PC-3 (cell line): ENCODE data around the gene FCAMR. TPM values are rescaled to one million over a fixed set of nuclear protein-coding genes. Genes with fewer than 3 reads are reported as not detected.

ENCODE experiments used
- ATAC-seq: fragments of 200-7000 bp; cut with Tn5 transposase; 2 replicates; pipeline ENCODE4 v1.9.1; 2020; ENCODE audit warnings: mild to moderate bottlenecking, moderate library complexity
- BruUV-seq: library from RNA; stranded (reverse); fragments of 400-500 nt; replicated peaks from 2 replicates; lab custom pipeline; 2021; lab: Mats Ljungman, UMichigan
- CTCF ChIA-PET: fragments of 300-600 bp; sonication (Branson Sonifier 250); formaldehyde crosslinking; loops from one replicate; lab custom pipeline; 2022; ENCODE audit warnings: antibody characterized with exemption; lab: Charles Lee
- POLR2A ChIA-PET: fragments of 300-600 bp; sonication (Branson Sonifier 250); formaldehyde crosslinking; loops from one replicate; lab custom pipeline; 2022; ENCODE audit warnings: antibody characterized with exemption; ENCODE audit not compliant: unreplicated experiment; lab: Charles Lee
- DNase-seq: peaks from one replicate; pipeline ENCODE4 v3.0.0-alpha.2; 2015
- H2AFZ ChIP-seq: fragments of 300-600 bp; sonication (generic); 2 replicates; pipeline ENCODE4 v1.6.0; 2016; ENCODE audit warnings: antibody characterized with exemption, low read length
- H3F3A ChIP-seq: fragments of 300-600 bp; sonication (generic); one replicate; pipeline ENCODE4 v1.6.0; 2017; ENCODE audit warnings: antibody characterized with exemption, low read length, control low read depth, mild to moderate bottlenecking; ENCODE audit not compliant: unreplicated experiment
- H3K27ac ChIP-seq: fragments of 300-600 bp; sonication (generic); 2 replicates; pipeline ENCODE4 v1.5.1; 2016; ENCODE audit warnings: mild to moderate bottlenecking, low read length
- H3K27me3 ChIP-seq: fragments of 300-600 bp; sonication (generic); 2 replicates; pipeline ENCODE4 v1.6.1; 2016; ENCODE audit warnings: low read length, mixed read lengths
- H3K36me3 ChIP-seq: fragments of 300-600 bp; sonication (generic); 2 replicates; pipeline ENCODE4 v1.6.1; 2016; ENCODE audit warnings: low read depth, mixed run types, low read length, mixed read lengths
- H3K4me1 ChIP-seq: fragments of 300-600 bp; sonication (generic); 2 replicates; pipeline ENCODE4 v1.5.1; 2016; ENCODE audit warnings: low read length; ENCODE audit not compliant: insufficient read depth
- H3K4me2 ChIP-seq: fragments of 300-600 bp; sonication (generic); 2 replicates; pipeline ENCODE4 v1.6.0; 2016; ENCODE audit warnings: low read length
- H3K4me3 ChIP-seq: fragments of 300-600 bp; sonication (generic); 2 replicates; pipeline ENCODE4 v1.5.1; 2016; ENCODE audit warnings: mild to moderate bottlenecking, low read length, mixed read lengths
- H3K79me2 ChIP-seq: fragments of 300-600 bp; sonication (generic); 2 replicates; pipeline ENCODE4 v1.6.1; 2017; ENCODE audit warnings: low read length, mixed read lengths
- H3K9ac ChIP-seq: fragments of 300-600 bp; sonication (generic); 2 replicates; pipeline ENCODE4 v1.6.0; 2016; ENCODE audit warnings: mild to moderate bottlenecking, low read length
- H3K9me2 ChIP-seq: fragments of 300-600 bp; sonication (generic); replicated peaks from 2 replicates; pipeline ENCODE4 v1.6.1; 2016; ENCODE audit warnings: mixed run types, low read length, mixed read lengths
- H3K9me3 ChIP-seq: fragments of 300-600 bp; sonication (generic); 2 replicates; pipeline ENCODE4 v1.6.1; 2016; ENCODE audit warnings: low read length, mixed read lengths
- H4K20me1 ChIP-seq: fragments of 300-600 bp; sonication (generic); 2 replicates; pipeline ENCODE4 v1.6.1; 2016; ENCODE audit warnings: low read length, mixed read lengths
- CTCF ChIP-seq: fragments of 300-600 bp; sonication (generic); conservative IDR thresholded peaks from 2 replicates; pipeline ENCODE4 v1.5.1; 2017; ENCODE audit warnings: antibody characterized with exemption, low read depth, mild to moderate bottlenecking, low read length
- EZH2 ChIP-seq: fragments of 300-600 bp; sonication (generic); IDR thresholded peaks from one replicate; pipeline ENCODE4 v1.6.1; 2017; ENCODE audit warnings: antibody characterized with exemption, mild to moderate bottlenecking, low read length; ENCODE audit not compliant: unreplicated experiment
- EZH2phosphoT487 ChIP-seq: fragments of 300-600 bp; sonication (generic); IDR thresholded peaks from 2 replicates; pipeline ENCODE4 v1.6.1; 2018; ENCODE audit warnings: mild to moderate bottlenecking, antibody characterized with exemption, low read length, borderline replicate concordance
- intact Hi-C: fragments of 100-400 bp; cut with micrococcal nuclease; formaldehyde crosslinking; loops from 2 replicates; pipeline ENCODE4 v1.9.0; 2023
- total RNA-seq: library from RNA; depleted of rRNA; stranded (reverse); fragments of >200 nt; gene quantifications from 2 replicates; pipeline ENCODE4 v1.2.3, GENCODE V29; 2014

Gene FCAMR
- total RNA-seq, 1 experiment from 2014 or later = not detected

GRCh38 chr1:207002724-207003146 is 32.5 kb upstream of the FCAMR start:
- ChIA-PET CTCF (interaction anchor here (0.6 kb wide), 1 partner anchor 19 kb away, joined by 3 read pairs; no protein-coding TSS in a partner anchor), POLR2A (interaction anchor here (0.6 to 4.8 kb wide), 6 partner anchors 18 to 367 kb away, joined by 3 to 52 read pairs (median 5); partner anchors contain the start of genes DYRK3 and PFKFB2)
- Histone ChIP-seq H3K27me3 (no peaks in the 10 kb centered on the region), H3K27ac (peak overlapping the region; percentile 92), H3K9me3 (no peaks in the 10 kb centered on the region), H3K79me2 (no peaks in the 10 kb centered on the region), H3K9me2 (no peaks in the 10 kb centered on the region), H3K9ac (peak overlapping the region; percentile 13; the same call in 1 of the 2 replicates), H2AFZ (0 out of 2 replicates have a peak overlapping the region, but pooled peaks have one; percentile 3), H3K4me1 (peaks cover 71% of the 10 kb centered on the region), H3K4me2 (peak overlapping the region; percentile 26), H4K20me1 (no peaks in the 10 kb centered on the region), H3K36me3 (no peaks in the 10 kb centered on the region), H3F3A (peaks cover 16% of the 10 kb centered on the region), H3K4me3 (no peak overlapping the region)
- ATAC-seq (peak; percentile 42), DNase-seq (peak; percentile 99)
- TF ChIP-seq EZH2phosphoT487 (no peak), CTCF (no peak), EZH2 (no peak)
- BruUV-seq = no TSS peak
- intact Hi-C loops = no loop called here

GRCh38 chr1:207001492-207002245 is 31.4 kb upstream of the FCAMR start:
- Histone ChIP-seq H4K20me1 (no peaks in the 10 kb centered on the region), H3K79me2 (no peaks in the 10 kb centered on the region), H3K9ac (no peak overlapping the region), H3K4me2 (no peak overlapping the region), H3K4me3 (no peak overlapping the region), H3K27me3 (no peaks in the 10 kb centered on the region), H3K27ac (peak overlapping the region; percentile 92), H3K36me3 (no peaks in the 10 kb centered on the region), H2AFZ (0 out of 2 replicates have a peak overlapping the region, but pooled peaks have one; percentile 0), H3K4me1 (peaks cover 61% of the 10 kb centered on the region), H3K9me3 (no peaks in the 10 kb centered on the region), H3K9me2 (no peaks in the 10 kb centered on the region), H3F3A (peaks cover 12% of the 10 kb centered on the region)
- ATAC-seq (no peak), DNase-seq (peak; percentile 69)
- TF ChIP-seq EZH2phosphoT487 = no peak
- no peak for TF ChIP-seq EZH2
- TF ChIP-seq CTCF = no peak
- CTCF ChIA-PET = interaction anchor here (0.5 kb wide), 1 partner anchor 56 kb away, joined by 11 read pairs; no protein-coding TSS in a partner anchor
- intact Hi-C loops = no loop called here
- no TSS peak for BruUV-seq
- POLR2A ChIA-PET = interaction anchor here (0.9 kb wide), 1 partner anchor 26 kb away, joined by 3 read pairs; no protein-coding TSS in a partner anchor
